Erythroblast (primary cell): ENCODE data around the gene FBXW10.
"Not testable (repeated sequence)": the region's sequence is repeated elsewhere in the genome, so short reads cannot be mapped to it uniquely, and the experiment has no call there.

Source experiments
- GATA1 ChIP-seq: IDR thresholded peaks from 2 replicates; pipeline ENCODE4 v1.6.1; 2011; ENCODE audit warnings: low read depth, mild to moderate bottlenecking, control low read depth, low read length, moderate library complexity
- POLR2A ChIP-seq: IDR thresholded peaks from 2 replicates; pipeline ENCODE4 v1.6.1; 2011; ENCODE audit warnings: mild to moderate bottlenecking, low read length

- not testable (repeated sequence) for TF ChIP-seq POLR2A, GATA1
These were observed 20.3 kb upstream of the FBXW10 start for GRCh38 chr17:18723509-18723908.
